ENCODE measurements around the gene SPATA31C1.
"Not testable (repeated sequence)": the region's sequence is repeated elsewhere in the genome, so short reads cannot be mapped to it uniquely, and the experiment has no call there.

The SPATA31C1 gene

GRCh38 chr9:87917662-87918061, at the start of gene SPATA31C1:
SPATA31C1 (plus strand) TSS chr9:87917962.
- not testable (repeated sequence) for DNase-seq (ENCODE audit: low read depth in 2 of 2)

DNA sequence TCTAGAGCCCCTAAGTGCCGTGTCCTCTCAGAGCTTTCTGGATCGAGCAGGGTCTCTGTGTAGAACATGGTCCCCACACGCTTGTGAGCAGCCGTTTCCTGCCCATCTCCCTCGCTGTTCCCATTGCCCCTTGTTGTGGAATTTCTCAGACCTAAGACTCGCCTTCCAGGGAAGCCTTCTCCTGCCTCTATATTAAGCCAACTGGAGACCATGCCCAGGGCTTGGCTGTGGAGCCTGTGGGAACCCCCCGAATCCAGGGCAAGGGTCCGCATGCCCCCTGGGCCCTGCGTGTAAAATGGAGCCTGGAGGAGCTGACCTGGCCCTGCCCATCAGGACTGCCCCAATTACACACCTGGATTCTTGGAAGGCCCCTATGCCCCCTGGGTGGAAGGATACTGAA, 49.6 kb upstream of the SPATA31C1 start:
- DNase-seq (ENCODE audit: low read depth in 2 of 2): no peak

DNA sequence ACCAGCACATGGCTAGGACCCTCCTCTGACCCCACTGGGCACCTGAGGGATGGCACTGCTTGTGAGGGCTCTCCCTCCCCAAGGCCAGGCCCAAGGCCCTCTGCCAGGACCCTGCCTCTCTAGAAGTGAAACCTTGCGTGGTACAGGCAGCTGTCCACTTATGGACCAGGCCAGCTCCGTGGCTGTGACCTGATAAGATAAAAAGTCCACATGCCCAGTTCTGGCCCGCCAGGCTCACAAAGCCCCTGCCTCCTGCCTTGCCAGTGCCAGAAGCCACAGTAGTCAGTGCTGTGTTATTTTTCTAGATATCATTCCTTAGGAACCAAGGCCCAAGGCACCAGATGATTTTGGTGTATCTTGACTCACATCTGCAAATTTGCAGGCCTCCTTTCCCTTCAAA, 49.1 kb upstream of the SPATA31C1 start:
- no peak for DNase-seq (ENCODE audit: low read depth in 2 of 2)

GRCh38 chr9:87869082-87869481, 48.7 kb upstream of the SPATA31C1 start:
- no peak for DNase-seq (ENCODE audit: low read depth in 2 of 2)

- DNase-seq (ENCODE audit: low read depth in 2 of 2): no peak
These were observed 46.2 kb upstream of the SPATA31C1 start for GRCh38 chr9:87871425-87872078.

DNA sequence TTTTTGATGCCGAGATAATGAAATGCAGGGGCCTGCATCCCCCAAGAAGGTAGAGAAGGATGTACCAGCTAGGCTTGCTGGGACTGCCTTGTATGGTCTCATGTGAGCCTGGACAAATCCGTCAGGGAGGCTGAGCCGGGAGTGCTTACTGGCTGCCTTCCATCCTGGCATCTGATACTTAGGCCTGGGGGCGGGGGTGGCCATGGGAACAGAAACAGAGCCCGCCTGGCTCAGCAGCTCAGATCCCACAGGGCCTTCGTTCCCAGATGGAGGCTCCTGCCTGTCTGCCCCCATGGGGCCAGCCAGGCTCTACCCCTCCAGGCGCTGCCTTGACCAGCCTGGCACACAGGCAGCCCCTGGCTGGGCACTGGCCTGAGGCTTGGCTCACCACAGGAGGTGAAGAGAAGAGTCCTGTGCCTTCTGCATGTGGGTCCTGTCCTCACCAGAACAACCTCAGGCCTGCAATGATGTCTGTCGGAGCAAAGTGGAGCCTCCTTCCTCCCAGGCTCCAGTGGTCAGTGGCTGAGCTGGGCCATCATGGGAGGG, 45.6 kb upstream of the SPATA31C1 start:
- no peak for DNase-seq (ENCODE audit: low read depth in 2 of 2)

DNA sequence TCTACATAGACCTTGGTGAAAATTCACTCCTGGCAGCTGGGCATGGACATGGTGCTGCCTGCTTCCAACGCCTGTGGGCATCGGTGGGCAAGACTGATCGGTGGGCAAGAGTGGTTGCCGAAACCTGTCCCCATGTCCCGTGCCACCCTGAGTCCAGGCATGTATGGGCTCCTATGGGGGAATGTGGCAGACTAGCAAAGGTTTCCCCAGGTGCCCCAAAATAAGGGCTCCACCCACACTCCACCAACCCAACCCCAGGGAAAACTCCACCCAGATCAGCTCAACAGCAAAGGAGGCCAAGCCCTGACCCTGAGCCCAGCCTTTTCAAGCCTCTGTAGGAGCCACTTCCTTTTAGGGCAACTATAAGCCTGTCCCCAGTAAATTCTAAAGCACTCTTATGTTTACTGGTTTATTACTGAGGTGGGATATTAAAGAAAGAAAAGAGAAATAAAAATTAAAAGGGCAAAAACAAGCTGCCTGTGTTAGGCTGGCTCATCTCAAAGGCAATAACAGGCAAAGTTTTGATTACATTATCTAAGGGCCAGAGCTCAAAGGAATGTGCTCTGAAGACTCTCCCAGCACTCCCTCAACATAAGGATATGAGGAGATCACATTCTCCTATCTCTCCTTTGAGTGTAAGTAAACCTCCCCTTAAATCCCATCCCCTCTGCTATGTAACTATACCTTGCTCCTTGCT, 44.0 kb upstream of the SPATA31C1 start:
- DNase-seq (ENCODE audit: low read depth in 2 of 2): no peak

DNA sequence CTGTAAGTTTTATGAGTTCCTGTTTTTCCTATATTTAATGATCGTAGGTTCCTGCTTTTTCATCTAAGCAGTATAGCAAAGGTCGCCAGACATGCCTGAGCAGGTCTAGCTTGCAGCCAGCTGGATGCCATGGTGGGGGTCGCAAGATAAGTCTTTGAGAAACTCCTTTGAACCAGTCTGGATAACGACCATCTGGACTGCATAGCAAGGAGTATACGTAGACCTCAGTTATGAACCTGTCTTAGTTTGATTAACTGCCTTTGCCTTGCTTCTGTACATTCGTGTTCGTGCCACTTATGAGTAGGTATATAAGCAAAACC, 43.5 kb upstream of the SPATA31C1 start:
- no peak for DNase-seq (ENCODE audit: low read depth in 2 of 2)

GRCh38 chr9:87875060-87875459, 42.7 kb upstream of the SPATA31C1 start:
- DNase-seq (ENCODE audit: low read depth in 2 of 2): no peak

DNA sequence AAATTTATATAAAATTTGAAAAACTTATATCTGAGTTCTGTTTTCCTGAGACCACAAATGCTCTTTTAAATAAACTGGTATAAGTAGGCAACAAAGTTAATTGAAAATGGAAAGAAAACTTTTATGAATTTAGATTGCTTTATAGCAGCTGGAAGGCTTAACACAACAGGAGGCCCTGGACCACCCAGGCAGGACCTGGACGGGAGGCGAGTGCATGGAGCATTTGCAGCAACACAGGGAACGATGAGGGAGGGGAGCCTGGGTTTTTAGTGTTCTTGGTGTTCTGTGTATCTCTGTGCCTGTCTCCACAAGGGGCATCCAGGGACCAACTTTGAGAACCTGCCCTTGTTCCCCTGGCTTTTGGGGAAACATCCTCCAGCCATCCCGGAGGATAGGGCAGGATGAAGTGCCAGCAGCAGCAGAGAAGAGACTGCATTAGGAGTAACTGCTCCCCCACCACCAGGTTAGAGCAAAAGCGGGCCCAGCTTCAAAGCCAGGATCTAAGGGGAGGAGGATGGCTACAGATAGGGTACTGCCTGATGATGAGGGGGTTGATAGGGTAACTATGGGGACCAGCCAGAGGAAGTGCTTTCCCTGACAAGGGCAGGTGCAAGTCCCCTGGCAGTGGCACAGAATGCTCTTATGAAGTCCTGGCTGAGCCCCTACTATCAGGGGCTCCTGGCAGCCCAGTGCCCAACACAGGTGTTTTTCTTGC, 41.8 kb upstream of the SPATA31C1 start:
- no peak for DNase-seq (ENCODE audit: low read depth in 2 of 2)

- DNase-seq (ENCODE audit: low read depth in 2 of 2): no peak
These were observed 41.1 kb upstream of the SPATA31C1 start for GRCh38 chr9:87876708-87877107.

GRCh38 chr9:87878989-87879511, 38.7 kb upstream of the SPATA31C1 start:
- DNase-seq (ENCODE audit: low read depth in 2 of 2): no peak

GRCh38 chr9:87880116-87880515, 37.6 kb upstream of the SPATA31C1 start:
- no peak for DNase-seq (ENCODE audit: low read depth in 2 of 2)

- DNase-seq (ENCODE audit: low read depth in 2 of 2): no peak
These were observed 37.1 kb upstream of the SPATA31C1 start for GRCh38 chr9:87880683-87881082.

DNA sequence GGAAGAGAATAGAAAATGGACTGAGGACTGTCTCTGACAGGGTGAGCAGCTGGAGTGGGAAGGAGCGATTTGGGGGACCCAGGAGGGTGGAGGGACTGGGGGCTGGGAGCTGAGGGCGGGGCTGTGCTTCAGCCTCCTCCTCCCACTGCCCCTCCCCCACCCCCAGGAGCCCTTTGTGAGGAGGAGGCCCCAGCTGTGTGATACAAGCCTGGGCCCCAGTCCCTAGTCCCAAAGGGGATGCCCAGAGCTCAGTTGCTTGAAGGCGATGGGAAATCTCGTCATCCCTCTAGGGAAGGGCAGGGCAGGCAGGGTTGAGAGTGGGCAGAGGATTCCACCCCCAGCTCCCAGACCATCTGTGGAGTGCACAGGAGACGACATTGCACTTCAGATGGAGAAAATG, 35.1 kb upstream of the SPATA31C1 start, which contains the start of gene SPATA31E1:
Gene SPATA31E1 (plus strand): TSS at position 251 of the 400 bp plus-strand sequence. CDS start 15 bp downstream, at position 266.
- no peak for DNase-seq (ENCODE audit: low read depth in 2 of 2)

DNA sequence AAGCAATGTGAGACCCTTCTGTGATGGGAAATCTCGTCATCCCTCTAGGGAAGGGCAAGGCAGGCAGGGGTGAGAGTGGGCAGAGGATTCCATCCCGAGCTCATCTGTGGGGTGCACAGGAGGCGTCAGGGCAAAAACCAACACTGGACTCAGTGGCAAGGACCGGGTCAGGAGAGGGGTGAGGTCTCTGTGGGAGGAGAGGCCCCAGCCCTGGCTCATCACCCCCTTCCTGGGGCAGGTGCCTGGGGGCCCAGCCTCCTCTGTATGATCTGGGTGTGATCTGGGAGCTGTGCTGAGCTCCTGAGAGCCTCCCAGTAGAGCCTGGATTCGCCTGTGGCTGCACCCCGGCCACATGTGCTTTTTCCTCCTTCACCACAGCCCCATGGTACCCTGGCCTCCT, 34.5 kb upstream of the SPATA31C1 start:
- DNase-seq (ENCODE audit: low read depth in 2 of 2): no peak

- DNase-seq (ENCODE audit: low read depth in 2 of 2): no peak
These were observed 33.8 kb upstream of the SPATA31C1 start for GRCh38 chr9:87883990-87884389.

DNA sequence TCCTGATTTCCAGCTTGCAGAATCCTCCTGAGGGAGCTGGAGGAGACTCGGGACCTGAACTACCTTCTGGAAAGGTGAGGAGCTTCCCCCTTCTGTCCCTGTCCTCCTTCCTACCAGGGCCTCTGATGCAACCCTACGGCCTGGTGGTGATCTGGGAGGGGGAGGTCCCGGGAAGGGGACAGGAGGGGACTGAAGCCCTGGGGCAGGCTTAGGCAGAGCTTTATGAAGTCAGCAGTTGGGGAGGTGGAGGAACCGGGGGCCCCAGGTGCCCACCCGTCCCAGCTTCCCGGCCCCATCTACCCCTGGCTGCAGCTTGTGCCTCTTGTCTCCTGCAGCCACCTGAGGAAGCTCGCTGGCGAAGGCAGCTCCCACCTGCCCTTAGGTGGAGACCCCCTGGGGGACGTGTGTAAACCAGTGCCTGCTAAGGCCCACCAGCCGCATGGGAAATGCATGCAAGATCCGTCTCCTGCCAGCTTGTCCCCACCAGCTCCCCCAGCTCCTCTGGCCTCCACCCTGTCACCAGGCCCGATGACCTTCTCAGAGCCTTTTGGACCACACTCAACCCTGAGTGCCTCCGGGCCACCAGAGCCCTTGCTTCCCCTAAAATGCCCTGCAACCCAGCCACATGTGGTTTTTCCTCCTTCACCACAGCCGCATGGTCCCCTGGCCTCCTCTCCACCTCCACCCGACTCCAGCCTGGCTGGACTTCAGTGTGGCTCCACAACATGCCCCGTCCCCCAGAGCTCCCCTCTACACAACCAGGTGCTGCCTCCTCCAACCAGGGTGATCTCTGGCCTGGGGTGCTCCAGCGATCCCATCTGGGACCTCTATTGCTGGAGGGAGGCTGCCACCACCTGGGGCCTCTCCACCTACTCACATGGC, 32.9 kb upstream of the SPATA31C1 start:
- no peak for DNase-seq (ENCODE audit: low read depth in 2 of 2)

- no peak for DNase-seq (ENCODE audit: low read depth in 2 of 2)
These were observed 32.1 kb upstream of the SPATA31C1 start for GRCh38 chr9:87885484-87886189.

DNA sequence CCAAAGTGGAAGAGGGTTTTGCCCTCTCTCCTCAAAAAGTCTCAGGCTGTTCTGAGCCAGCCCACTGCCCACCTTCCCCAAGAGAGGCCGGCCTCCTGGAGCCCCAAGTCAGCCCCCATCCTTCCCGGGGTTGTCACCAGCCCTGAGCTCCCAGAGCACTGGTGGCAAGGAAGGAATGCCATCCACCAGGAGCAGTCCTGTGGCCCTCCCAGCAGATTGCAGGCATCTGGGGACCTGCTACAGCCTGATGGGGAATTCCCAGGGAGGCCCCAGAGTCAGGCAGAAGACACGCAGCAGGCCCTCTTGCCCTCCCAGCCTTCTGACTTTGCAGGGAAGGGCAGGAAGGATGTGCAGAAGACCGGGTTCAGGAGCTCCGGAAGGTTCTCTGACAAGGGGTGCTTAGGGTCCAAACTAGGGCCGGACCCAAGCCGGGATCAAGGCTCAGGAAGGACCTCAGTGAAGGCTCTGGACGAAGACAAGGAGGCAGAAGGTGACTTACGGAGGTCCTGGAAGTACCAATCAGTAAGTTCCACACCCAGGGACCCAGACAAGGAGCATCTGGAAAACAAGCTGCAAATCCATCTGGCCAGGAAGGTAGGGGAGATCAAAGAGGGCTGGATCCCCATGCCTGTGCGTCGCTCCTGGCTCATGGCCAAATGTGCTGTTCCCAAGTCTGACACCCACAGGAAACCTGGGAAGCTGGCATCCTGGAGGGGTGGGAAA, 31.4 kb upstream of the SPATA31C1 start:
- no peak for DNase-seq (ENCODE audit: low read depth in 2 of 2)
